Measurements from ENCODE around the gene CMC4. TPM values are rescaled to one million over a fixed set of nuclear protein-coding genes. Genes with fewer than 3 reads are reported as not detected.

The CMC4 gene
- total and polyA plus RNA-seq, 9 of the 15 experiments (the other 6 are each of a cell fraction or from before 2014, with no cell fraction given): 3.5 to 16.9 (median 8.2) TPM

GRCh38 chrX:155022585-155022984, 48.4 kb downstream of the CMC4 start, which contains the start of gene F8 (continued):
- TF ChIP-seq RCOR1 (IDR thresholded peaks at IDR 0.05; ENCODE audit: borderline replicate concordance in 1 of 2, low read depth in 2 of 2, low read length in 2 of 2): peak in 1 of 2 experiments; percentile 53; a peak in 1 of 4 replicates
- TF ChIP-seq STAG1 (CRISPR knock-in tag; IDR thresholded peaks at IDR 0.05; ENCODE audit: borderline replicate concordance): no peak
- TF ChIP-seq, protein P1, sequence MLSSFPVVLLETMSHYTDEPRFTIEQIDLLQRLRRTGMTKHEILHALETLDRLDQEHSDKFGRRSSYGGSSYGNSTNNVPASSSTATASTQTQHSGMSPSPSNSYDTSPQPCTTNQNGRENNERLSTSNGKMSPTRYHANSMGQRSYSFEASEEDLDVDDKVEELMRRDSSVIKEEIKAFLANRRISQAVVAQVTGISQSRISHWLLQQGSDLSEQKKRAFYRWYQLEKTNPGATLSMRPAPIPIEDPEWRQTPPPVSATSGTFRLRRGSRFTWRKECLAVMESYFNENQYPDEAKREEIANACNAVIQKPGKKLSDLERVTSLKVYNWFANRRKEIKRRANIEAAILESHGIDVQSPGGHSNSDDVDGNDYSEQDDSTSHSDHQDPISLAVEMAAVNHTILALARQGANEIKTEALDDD (IDR thresholded peaks at IDR 0.05): peak; percentile 51; the same call in 1 of the 2 replicates
- no peak for TF ChIP-seq HNRNPLL (IDR thresholded peaks at IDR 0.05; ENCODE audit: low read depth, low read length, poor library complexity, severe bottlenecking)
- TF ChIP-seq KDM1A (IDR thresholded peaks at IDR 0.05): peak in 1 of 2 experiments; percentile 54; a peak in 1 of 4 replicates
- TF ChIP-seq TAF15 (IDR thresholded peaks at IDR 0.05; ENCODE audit: low read depth, low read length): no peak
- TF ChIP-seq CBFA2T2 (conservative IDR thresholded peaks at IDR 0.05): peak; percentile 63
- TF ChIP-seq, protein P2, sequence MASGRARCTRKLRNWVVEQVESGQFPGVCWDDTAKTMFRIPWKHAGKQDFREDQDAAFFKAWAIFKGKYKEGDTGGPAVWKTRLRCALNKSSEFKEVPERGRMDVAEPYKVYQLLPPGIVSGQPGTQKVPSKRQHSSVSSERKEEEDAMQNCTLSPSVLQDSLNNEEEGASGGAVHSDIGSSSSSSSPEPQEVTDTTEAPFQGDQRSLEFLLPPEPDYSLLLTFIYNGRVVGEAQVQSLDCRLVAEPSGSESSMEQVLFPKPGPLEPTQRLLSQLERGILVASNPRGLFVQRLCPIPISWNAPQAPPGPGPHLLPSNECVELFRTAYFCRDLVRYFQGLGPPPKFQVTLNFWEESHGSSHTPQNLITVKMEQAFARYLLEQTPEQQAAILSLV (tag; IDR thresholded peaks at IDR 0.05): no peak
- no peak for TF ChIP-seq ZNF655 (CRISPR knock-in tag; IDR thresholded peaks at IDR 0.05)
- no peak for TF ChIP-seq THAP12 (CRISPR knock-in tag; IDR thresholded peaks at IDR 0.05)
- no peak for TF ChIP-seq SP1 (CRISPR knock-in tag; IDR thresholded peaks at IDR 0.05)
- TF ChIP-seq ELF2 (CRISPR knock-in tag; IDR thresholded peaks at IDR 0.05): no peak
- no peak for TF ChIP-seq SIN3B (IDR thresholded peaks at IDR 0.05; ENCODE audit: low read depth)
- no peak for TF ChIP-seq RBM17 (IDR thresholded peaks at IDR 0.05; ENCODE audit: borderline replicate concordance, low read depth, low read length)
- no peak for TF ChIP-seq E2F4 (CRISPR knock-in tag; IDR thresholded peaks at IDR 0.05; ENCODE audit: low read depth)
- TF ChIP-seq SMARCA4 (IDR thresholded peaks at IDR 0.05): peak; percentile 51
- TF ChIP-seq TSC22D4 (tag; IDR thresholded peaks at IDR 0.05): no peak
- no peak for TF ChIP-seq ZNF695 (CRISPR knock-in tag; IDR thresholded peaks at IDR 0.05)
- no peak for TF ChIP-seq ZC3H8 (IDR thresholded peaks at IDR 0.05)
- TF ChIP-seq, protein P3, sequence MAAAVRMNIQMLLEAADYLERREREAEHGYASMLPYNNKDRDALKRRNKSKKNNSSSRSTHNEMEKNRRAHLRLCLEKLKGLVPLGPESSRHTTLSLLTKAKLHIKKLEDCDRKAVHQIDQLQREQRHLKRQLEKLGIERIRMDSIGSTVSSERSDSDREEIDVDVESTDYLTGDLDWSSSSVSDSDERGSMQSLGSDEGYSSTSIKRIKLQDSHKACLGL (CRISPR knock-in tag; IDR thresholded peaks at IDR 0.05; ENCODE audit: borderline replicate concordance, poor library complexity, severe bottlenecking): no peak
- TF ChIP-seq SMARCC2 (IDR thresholded peaks at IDR 0.05; ENCODE audit: low read depth): no peak
- TF ChIP-seq SREBF1 (IDR thresholded peaks at IDR 0.05; ENCODE audit: borderline replicate concordance, low read depth, low read length): no peak
- no peak for TF ChIP-seq ZNF551 (CRISPR knock-in tag; IDR thresholded peaks at IDR 0.05)
